GM19463 (cell line): Measurements from ENCODE around the gene JUP.

Experiments
- ATAC-seq: cut with Tn5 transposase; IDR thresholded peaks from one replicate; pipeline ENCODE4 v1.9.1; 2021; ENCODE audit warnings: mild to moderate bottlenecking, moderate library complexity; ENCODE audit not compliant: unreplicated experiment

JUP gene

DNA sequence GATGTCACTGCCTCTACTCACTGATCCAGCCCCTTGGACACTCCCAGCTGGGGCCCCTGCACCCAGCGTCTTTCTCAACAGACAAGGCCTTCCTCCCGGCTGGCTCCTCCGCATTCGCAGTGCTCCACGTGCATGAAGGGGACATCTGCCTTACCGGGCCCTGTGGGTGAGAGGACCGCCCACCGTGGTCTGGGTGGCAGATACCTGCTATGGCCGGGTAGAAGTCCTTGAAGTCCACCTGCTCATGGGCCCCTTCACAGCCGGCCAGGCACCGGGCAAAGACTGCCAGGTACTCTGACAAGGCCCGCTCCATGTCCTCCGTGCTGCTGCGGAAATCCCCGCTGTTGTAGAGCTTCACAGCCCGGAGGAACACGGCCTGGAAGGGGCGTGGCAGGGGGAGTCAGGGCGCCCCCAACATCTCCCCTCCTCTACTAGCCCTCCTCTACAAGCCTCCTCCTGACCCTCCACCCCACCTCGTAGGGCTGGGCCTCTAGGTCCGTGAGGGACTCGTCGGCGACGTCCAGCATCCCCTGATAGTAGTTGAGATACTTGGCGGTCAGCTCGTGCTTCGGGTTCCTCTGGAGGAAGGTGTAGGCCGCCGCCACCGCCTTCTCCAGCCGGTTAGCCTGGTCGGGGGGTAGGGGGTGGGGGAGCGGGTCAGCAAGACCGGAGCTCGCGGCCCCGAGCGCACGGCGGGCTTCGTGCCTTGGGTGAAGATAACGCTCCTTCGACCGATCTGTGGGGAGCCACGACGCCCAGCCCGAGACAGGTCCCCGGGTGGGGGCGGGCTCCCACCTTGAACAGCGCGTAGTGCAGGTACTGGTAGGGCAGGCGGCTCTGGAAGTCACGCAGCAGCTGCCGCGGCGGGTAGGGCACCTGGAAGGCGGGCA lies 24.4 kb upstream of the JUP start:
- no peak for ATAC-seq

DNA sequence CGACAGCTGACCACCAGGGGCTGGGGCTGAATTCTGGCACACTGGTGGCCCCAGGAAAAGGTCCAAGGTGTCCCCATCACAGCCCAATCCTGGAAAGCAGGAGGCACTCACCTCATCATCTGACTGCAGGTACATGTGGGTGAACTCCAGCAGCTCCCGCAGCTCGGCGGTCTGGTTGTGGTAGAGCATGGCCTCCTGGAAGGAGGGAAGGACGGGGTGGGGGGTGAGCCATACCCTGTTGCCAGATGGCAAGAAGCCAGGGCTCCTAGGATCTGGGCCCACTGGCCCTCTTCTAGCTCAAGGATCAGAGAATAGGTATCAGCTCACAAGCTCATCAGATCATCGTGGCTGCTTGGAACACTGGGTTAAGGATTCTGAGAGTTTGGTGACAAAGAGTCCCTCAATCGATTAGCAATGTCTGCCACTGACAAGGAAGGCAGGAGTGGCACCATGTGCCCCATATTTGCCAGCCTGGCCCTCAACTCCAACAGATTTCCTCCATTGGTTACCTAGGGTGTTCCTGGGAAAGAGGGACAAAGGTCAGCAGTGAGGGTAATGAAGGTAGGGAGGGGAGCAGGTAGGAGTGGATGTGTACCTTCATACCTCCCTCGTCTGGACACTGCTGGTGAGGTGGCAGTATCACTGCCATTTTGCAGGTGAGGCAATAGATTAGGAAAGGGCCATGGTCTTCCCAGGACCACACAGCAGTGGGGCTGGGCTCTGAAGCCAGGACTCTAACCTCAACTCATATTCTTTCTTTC lies 20.4 kb upstream of the JUP start:
- ATAC-seq: no peak

- no peak for ATAC-seq
Measured at GRCh38 chr17:41803049-41804020, 16.8 kb upstream of the JUP start.

DNA sequence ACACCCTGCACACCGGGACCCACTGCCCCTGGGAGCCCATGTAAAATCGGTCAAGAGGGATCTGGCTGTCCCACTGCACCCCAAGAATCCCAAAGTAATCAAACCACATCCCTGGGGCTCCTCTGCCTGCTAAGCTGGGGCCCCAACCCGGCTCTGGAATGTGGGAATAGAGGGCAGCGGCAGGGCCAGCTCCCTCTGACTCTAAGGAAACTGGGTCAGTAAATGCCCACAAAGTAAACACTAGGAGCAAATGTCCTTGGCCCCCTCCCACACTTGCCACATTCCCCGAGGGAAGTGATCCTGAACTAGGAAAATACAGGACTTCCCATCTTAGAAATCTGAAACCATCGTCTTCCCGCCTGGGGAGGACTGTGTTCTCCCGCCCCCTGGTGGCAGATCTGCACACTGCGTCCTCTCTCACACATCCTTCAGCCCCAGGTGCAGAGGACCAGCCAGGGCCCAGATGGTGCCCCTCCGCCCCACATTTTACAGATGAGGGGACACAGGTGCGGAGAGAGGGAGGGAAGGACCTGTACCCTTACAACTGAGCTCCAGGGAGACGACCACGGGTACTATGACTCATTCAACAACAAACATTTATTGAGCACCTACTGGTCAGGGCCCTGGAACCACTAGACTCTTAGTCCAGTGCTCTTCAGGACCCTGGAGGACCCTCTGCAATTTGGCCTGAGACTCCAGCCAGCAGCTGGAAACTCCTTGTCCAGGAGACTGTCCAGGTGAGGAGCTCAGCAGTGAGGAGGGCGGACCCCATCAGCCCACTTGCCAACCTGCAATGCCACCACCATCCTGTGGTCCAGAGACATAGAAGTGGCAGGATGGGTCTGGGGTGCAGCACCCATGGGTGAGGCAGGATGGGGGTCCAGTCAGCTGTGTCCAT lies 15.1 kb upstream of the JUP start:
- no peak for ATAC-seq

GRCh38 chr17:41800601-41801373 lies 14.3 kb upstream of the JUP start:
- no peak for ATAC-seq

GRCh38 chr17:41799366-41799765 lies 12.9 kb upstream of the JUP start:
- ATAC-seq: no peak

DNA sequence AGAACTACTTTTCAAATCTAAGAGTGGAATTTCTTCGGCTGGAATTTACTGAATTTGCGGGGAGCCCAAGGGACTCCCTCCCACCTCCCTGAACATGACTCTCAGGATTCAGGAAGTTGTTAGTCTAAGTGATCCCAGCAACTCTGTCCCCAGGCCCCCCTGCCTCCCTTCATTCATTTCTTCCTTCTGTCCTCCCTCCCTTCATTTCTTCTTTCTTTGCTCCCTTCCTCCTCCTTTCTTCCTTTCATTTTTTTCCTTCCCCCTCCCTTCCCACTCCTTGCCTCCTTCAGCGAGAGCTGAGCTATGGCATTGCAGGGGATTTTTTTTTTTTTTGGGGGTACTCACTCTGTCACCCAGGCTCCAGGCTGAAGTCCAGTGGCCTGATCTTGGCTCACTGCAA lies 10.9 kb upstream of the JUP start:
- ATAC-seq: no peak

GRCh38 chr17:41796121-41796895 lies 9.8 kb upstream of the JUP start:
- no peak for ATAC-seq

- ATAC-seq: no peak
Measured at GRCh38 chr17:41794540-41794975, 8.0 kb upstream of the JUP start.

- ATAC-seq: no peak
Measured at GRCh38 chr17:41793784-41794539, 7.5 kb upstream of the JUP start.

DNA sequence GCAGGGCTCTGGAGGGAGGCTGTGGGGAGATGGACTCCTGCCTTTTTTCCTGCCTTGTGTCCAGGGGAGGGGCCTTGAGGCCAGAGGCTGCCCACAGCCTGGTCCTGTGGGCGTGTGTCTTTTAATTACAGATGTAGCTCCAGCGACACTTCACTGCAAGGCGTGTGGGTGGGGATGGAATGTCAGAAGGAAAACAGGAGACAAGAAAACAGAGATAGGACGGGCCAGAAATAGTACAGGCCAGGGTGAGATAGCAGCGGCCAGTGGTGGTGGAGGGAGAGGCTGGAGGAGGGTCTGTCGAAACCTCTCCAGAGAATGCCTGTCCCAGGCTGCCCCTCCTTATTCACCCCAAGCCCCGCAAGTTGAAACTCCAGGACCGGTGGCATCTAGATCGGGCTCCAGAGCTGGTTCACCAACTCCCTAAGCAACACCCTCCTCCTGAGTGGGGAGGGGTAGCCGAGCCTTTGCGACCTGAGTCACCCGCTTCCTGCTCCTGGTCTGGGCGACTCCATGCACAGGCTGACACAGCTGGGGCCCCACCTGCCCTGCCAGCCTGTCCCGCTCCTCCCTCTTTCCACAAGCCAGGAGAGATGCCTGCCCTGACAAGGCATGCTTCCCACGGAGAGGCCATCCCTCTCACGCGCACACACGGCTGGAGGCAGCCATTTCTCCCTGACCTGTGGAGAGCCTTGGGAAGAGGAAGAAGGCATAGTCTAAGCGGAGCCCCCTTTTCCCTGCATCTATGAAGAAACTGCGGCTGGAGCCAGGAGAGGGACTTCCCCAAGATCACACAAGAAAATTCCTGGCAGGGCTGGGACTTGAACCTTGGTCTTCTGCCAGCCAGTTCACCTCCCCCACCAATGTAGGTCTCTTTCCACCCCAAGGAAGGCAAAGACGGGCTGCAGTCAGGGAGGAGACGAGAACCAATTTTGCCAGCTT lies 6.6 kb upstream of the JUP start:
- ATAC-seq: no peak

GRCh38 chr17:41787021-41787418 lies 509 bp upstream of the JUP start:
- no peak for ATAC-seq

GRCh38 chr17:41785859-41786226 lies 668 bp downstream of the JUP start:
- no peak for ATAC-seq

GRCh38 chr17:41785091-41785858 lies 1.2 kb downstream of the JUP start:
- ATAC-seq: no peak

GRCh38 chr17:41784207-41784744 lies 2.2 kb downstream of the JUP start:
- no peak for ATAC-seq

- no peak for ATAC-seq
Measured at GRCh38 chr17:41782142-41782541, 4.4 kb downstream of the JUP start.
